ENCODE results near the gene ATG7.

GRCh38 chr3:11459186-11459824 is 187.1 kb downstream of the ATG7 start:
- TF ChIP-seq CTCF (IDR thresholded peaks at IDR 0.05; ENCODE audit: insufficient read depth, low read length) (no peak), REST (IDR thresholded peaks at IDR 0.05; ENCODE audit: insufficient replicate concordance, low read depth) (no peak), POLR2AphosphoS5 (IDR thresholded peaks at IDR 0.05; ENCODE audit: low read depth) (no peak)

Measured in HL-60 (cell line).